H1 (cell line): ENCODE results near the gene TNRC6C. TPM values are rescaled to one million over a fixed set of nuclear protein-coding genes. Genes with fewer than 3 reads are reported as not detected.

Experiments
- BACH1 ChIP-seq: IDR thresholded peaks from 2 replicates; pipeline ENCODE4 v1.6.1; 2012; ENCODE audit warnings: low read length, improper control_type of control experiment
- CBX8 ChIP-seq: fragments of 300-800, 300-1000 bp; sonication (generic); IDR thresholded peaks from 2 replicates; pipeline ENCODE4 v1.7.1; 2016; ENCODE audit warnings: low read depth, low read length, borderline replicate concordance
- POLR2AphosphoS5 ChIP-seq: IDR thresholded peaks from 2 replicates; pipeline ENCODE4 v1.6.1; 2011; ENCODE audit warnings: low read depth, low read length
- SIN3A ChIP-seq, 2 experiments: IDR thresholded peaks in 1 of 2; conservative IDR thresholded peaks in 1 of 2; 2 replicates each; pipeline ENCODE4 v1.6.1; 2011 to 2012; ENCODE audit warnings: low read length in 2 of 2, improper control_type of control experiment in 1 of 2, low read depth in 1 of 2, mild to moderate bottlenecking in 1 of 2
- SP1 ChIP-seq: IDR thresholded peaks from 2 replicates; pipeline ENCODE4 v1.6.1; 2011; ENCODE audit warnings: low read depth, low read length
- SP4 ChIP-seq: IDR thresholded peaks from 2 replicates; pipeline ENCODE4 v1.6.1; 2012; ENCODE audit warnings: low read length, inconsistent platforms
- TAF1 ChIP-seq: IDR thresholded peaks from 2 replicates; pipeline ENCODE4 v1.6.1; 2011; ENCODE audit warnings: mild to moderate bottlenecking, low read depth, low read length
- polyA plus RNA-seq, 7 experiments: library from polyadenylated mRNA; depleted of rRNA in 3 of 7; stranded (reverse) in 5 of 7; unstranded in 2 of 7; fragments of >200 nt in 5 of 7; fragments of 200-250 nt in 2 of 7; gene quantifications; 1 replicate in 5 of 7; 2 replicates in 1 of 7; 4 replicates in 1 of 7; pipeline versions ENCODE4 v1.2.1 to v1.2.3, GENCODE V29; 2011 to 2013; ENCODE audit warnings: missing spikeins in 2 of 7, mixed read lengths in 2 of 7
- total RNA-seq: library from RNA; stranded (reverse); fragmentation: NEBNext Ultra II Directional; extraction: Animal tissue kit (Norgen Biotek cat#: 25700); gene quantifications from 2 replicates; pipeline ENCODE4 v1.2.1, GENCODE V29; 2021

TNRC6C gene
- total and polyA plus RNA-seq, 2 of the 8 experiments (the other 6 are each of a cell fraction or from before 2014, with no cell fraction given): 2.8 to 28.9 TPM

- TF ChIP-seq TAF1 (no peak), BACH1 (no peak), SIN3A (conservative IDR thresholded peaks at IDR 0.05 in 1 of 2, IDR thresholded peaks at IDR 0.05 in 1 of 2; ENCODE audit: low read depth in 1 of 2, low read length in 2 of 2) (no peak), POLR2AphosphoS5 (no peak), SP1 (no peak), CBX8 (no peak), SP4 (no peak)
Observed at GRCh38 chr17:78088529-78088928, 130.0 kb downstream of the TNRC6C start (continued).
